Mucosa of gallbladder (tissue), 1 donor: ENCODE results near the gene SIRT7. TPM values are rescaled to one million over a fixed set of nuclear protein-coding genes. Genes with fewer than 3 reads are reported as not detected.

ENCODE experiments used
- DNase-seq: peaks from one replicate; pipeline ENCODE4 v3.0.0-alpha.2; 2020; ENCODE audit warnings: low spot score
- total RNA-seq: library from RNA; stranded (reverse); gene quantifications from one replicate; pipeline ENCODE4 v1.2.1, GENCODE V29; 2021
- donor health status: DM: no; HTN: no; CAD: no.

The SIRT7 gene
- total RNA-seq, 1 donor from 2014 or later, result 58.1 TPM

GRCh38 chr17:81931557-81932332 is 13.8 kb upstream of the SIRT7 start:
- DNase-seq, result no peak

DNA sequence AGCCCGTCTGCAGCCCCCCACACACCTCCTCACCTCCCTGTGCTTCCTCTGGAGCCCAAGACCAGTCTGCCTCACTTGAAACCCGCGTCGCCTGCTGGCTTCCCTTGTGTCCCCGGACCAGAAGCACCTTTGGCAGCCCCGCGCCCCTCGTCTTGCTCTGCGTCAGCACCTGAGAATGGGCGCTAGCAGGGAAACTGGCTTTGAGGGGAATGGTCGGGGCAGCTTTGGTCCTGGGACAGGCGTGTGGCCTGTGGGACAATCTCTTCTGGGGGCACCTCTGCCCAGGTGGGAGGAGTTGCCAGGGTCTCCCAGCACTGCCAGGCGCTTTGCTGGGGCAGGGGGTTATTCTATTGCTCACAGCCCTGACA is 13.2 kb upstream of the SIRT7 start:
- DNase-seq, result no peak

- no peak for DNase-seq
Observed at GRCh38 chr17:81930142-81931125, 12.5 kb upstream of the SIRT7 start.

GRCh38 chr17:81929253-81930141 is 11.5 kb upstream of the SIRT7 start:
- DNase-seq, result no peak

GRCh38 chr17:81928544-81929252 is 10.7 kb upstream of the SIRT7 start:
- no peak for DNase-seq

- peak; percentile 92 for DNase-seq
Observed at GRCh38 chr17:81927653-81928543, 9.9 kb upstream of the SIRT7 start, which contains the start of gene MAFG. TSS of gene MAFG (minus strand) at chr17:81927735. CDS start at chr17:81923185, 4,550 bp downstream.

DNA sequence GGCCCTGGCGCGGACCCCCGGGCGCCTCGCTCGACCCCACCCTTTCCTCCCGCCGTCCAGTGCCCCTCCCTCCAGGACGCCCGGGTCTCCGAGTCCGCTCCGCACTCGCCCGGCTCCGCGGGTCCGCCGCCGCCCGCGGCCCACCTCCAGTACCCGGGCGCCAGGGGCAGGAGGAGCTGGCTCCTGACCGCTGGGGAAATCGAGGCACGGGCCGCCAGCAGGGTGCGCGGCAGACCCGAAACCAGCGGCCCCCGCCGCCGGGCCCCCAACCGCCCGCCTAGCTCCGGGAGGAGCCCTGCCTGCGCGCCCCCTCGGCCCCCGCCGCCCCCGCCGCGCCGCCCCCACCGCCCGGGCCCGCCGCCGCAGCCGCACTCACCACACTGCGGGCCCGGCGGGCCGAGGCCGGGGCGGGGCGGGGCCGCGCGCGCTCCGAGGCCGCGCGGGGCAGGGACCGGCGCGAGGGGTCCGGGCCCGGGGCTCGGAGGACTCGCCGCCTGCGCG is 9.2 kb upstream of the SIRT7 start:
- DNase-seq, result no peak

- peak; percentile 85 for DNase-seq
Observed at GRCh38 chr17:81926451-81927151, 8.6 kb upstream of the SIRT7 start.

GRCh38 chr17:81925860-81926450 is 8.0 kb upstream of the SIRT7 start:
- DNase-seq, result no peak

DNA sequence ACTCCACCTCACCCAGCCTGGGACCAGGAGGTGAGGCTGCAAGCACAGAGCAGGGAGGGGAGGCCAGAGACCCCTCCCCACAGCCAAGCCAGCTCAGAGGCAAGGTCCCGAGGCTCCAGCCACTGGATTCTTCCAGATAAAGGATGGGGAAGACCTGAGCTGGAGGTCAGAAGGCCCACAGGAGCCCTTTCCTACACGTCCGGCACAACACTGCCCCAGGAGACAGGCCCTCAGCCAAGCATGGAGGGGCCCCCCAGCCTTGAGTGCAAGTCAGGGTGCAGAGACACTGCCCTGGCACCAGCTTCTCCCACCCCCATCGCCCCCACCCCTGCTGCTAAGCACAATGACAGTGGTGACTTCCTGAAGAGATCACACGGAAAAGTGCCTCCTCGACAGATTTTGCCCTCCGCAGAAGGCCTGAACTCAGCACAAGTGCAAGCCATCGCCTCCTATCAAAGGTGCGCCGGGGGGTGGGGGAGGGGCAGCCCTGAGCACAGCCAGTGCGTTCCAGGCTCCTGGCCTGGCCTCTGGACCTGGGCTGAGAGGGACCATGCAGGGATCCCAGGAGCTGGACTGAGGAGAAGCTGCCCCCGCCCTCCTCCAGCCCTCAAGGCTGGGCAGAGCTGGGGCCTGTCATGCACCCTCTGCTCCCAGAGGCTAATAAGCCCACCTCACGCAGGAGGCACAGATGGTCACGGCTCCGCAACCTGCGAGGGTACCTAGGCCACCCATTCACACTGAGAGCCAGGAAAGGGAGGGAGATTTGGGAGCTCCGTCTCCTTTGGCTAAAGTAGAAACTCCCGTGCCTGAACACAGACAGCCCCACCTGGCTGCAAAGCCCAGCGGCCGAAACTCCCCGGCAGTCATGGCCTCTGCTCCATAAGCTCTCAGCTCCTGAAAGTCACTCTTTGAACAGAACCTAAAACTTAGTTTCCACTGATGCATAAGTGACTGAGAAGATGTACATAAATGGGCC is 6.9 kb upstream of the SIRT7 start:
- DNase-seq, result no peak

- DNase-seq, result peak; percentile 81
Observed at GRCh38 chr17:81923302-81924260, 5.6 kb upstream of the SIRT7 start.

GRCh38 chr17:81922566-81923301 is 4.8 kb upstream of the SIRT7 start:
- DNase-seq, result no peak

DNA sequence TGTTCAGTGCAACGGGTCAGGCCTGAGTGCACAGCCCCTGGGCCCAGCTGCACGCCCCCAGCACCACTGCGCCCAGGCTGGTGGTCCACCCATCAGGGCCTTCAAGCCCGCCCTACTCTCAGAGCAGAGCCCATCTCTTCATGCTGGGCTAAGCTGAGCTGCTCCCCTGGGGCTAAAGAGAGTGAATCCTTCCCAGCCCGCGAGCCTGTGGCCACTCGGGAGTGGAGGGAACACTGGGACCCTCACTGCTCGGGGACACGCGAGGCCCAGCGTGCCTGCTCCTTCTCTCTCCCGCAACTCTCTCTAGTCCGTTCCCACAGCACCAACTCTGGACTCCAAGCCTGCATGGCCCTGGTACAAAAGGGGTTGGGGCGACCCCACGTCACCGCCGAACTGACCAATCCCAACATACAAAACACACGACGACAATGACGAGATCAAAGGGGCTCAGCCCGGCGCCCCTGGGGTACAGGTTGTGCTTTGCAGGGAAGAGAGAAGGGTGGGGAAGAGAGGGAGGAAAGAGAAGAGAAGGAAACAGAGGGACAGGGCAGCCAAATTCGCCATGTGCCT is 4.1 kb upstream of the SIRT7 start:
- no peak for DNase-seq

DNA sequence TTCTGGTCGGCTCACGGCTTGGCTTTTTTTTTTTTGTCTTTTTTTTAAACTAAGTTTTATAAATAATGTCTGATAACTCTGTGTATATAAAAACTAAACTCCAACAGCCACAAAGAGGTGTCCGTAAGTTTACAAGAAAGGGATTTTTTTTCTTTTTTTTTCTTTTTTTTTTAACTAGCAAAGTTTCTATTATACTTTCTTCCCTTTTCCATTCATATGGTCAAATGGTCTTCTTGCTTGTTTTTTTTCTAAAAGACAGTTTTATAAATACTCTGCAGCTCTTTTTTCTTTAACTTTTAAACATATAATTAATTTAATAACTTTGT is 3.5 kb upstream of the SIRT7 start:
- no peak for DNase-seq
